ENCODE results near the gene SLC2A11. TPM values are rescaled to one million over a fixed set of nuclear protein-coding genes. Genes with fewer than 3 reads are reported as not detected.

Gene SLC2A11
- total RNA-seq, 2 experiments from 2014 or later = 9.9 to 11.5 TPM

- ChIA-PET POLR2A (no interaction called here), CTCF (interaction anchor here (1.0 kb wide), 1 partner anchor 19 kb away, joined by 4 read pairs; no protein-coding TSS in a partner anchor)
- no peaks in the 10 kb centered on the region for H3K27me3 Mint-ChIP-seq
- Histone ChIP-seq H3K4me3 (ENCODE audit: low read length) (no peak overlapping the region), H3K9me3 (ENCODE audit: control insufficient read depth in 1 of 2, insufficient read depth in 1 of 2, low read length in 2 of 2) (no peaks in the 10 kb centered on the region), H3K27me3 (ENCODE audit: control insufficient read depth in 1 of 2, insufficient read depth in 2 of 2, low read length in 2 of 2) (no peaks in the 10 kb centered on the region), H3K4me1 (ENCODE audit: insufficient read depth, low read length) (no peaks in the 10 kb centered on the region), H3K27ac (ENCODE audit: low read depth in 1 of 2, low read length in 2 of 2) (no peak overlapping the region), H3K36me3 (ENCODE audit: insufficient read depth, low read length) (peaks cover 11% of the 10 kb centered on the region)
- H3K36me3 Mint-ChIP-seq (ENCODE audit: low read depth) = peaks cover 44% of the 10 kb centered on the region
- H3K4me1 Mint-ChIP-seq (ENCODE audit: low read depth) = no peaks in the 10 kb centered on the region
- TF ChIP-seq, protein P1, sequence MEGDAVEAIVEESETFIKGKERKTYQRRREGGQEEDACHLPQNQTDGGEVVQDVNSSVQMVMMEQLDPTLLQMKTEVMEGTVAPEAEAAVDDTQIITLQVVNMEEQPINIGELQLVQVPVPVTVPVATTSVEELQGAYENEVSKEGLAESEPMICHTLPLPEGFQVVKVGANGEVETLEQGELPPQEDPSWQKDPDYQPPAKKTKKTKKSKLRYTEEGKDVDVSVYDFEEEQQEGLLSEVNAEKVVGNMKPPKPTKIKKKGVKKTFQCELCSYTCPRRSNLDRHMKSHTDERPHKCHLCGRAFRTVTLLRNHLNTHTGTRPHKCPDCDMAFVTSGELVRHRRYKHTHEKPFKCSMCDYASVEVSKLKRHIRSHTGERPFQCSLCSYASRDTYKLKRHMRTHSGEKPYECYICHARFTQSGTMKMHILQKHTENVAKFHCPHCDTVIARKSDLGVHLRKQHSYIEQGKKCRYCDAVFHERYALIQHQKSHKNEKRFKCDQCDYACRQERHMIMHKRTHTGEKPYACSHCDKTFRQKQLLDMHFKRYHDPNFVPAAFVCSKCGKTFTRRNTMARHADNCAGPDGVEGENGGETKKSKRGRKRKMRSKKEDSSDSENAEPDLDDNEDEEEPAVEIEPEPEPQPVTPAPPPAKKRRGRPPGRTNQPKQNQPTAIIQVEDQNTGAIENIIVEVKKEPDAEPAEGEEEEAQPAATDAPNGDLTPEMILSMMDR (IDR thresholded peaks at IDR 0.05) = no peak
- no peak for DNase-seq
- intact Hi-C loops (cut with DNase I, micrococcal nuclease) = no loop called here
- H3K27ac Mint-ChIP-seq = no peak overlapping the region
- ATAC-seq (ENCODE audit: poor library complexity) = no peak
- no peak overlapping the region for H3K4me3 Mint-ChIP-seq
- no peaks in the 10 kb centered on the region for H3K9me3 Mint-ChIP-seq
These were observed 10.9 kb downstream of the SLC2A11 start for GRCh38 chr22:23868580-23868979.

GRCh38 chr22:23874871-23875270 is 17.2 kb downstream of the SLC2A11 start:
- peaks cover 19% of the 10 kb centered on the region for H3K36me3 ChIP-seq (ENCODE audit: insufficient read depth, low read length)
- H3K4me1 Mint-ChIP-seq (ENCODE audit: low read depth) = no peaks in the 10 kb centered on the region
- H3K27ac ChIP-seq (ENCODE audit: low read depth in 1 of 2, low read length in 2 of 2) = no peak overlapping the region
- no peaks in the 10 kb centered on the region for H3K4me1 ChIP-seq (ENCODE audit: insufficient read depth, low read length)
- no peak overlapping the region for H3K27ac Mint-ChIP-seq
- no peaks in the 10 kb centered on the region for H3K9me3 Mint-ChIP-seq
- peaks cover 48% of the 10 kb centered on the region for H3K36me3 Mint-ChIP-seq (ENCODE audit: low read depth)
- intact Hi-C loops (cut with DNase I, micrococcal nuclease) = no loop called here
- TF ChIP-seq, protein P1 (IDR thresholded peaks at IDR 0.05) = no peak
- CTCF ChIA-PET = no interaction called here
- POLR2A ChIA-PET = no interaction called here
- ATAC-seq (ENCODE audit: poor library complexity) (no peak), DNase-seq (no peak)
- no peaks in the 10 kb centered on the region for H3K27me3 Mint-ChIP-seq
- no peak overlapping the region for H3K4me3 Mint-ChIP-seq
- no peaks in the 10 kb centered on the region for H3K9me3 ChIP-seq (ENCODE audit: control insufficient read depth in 1 of 2, insufficient read depth in 1 of 2, low read length in 2 of 2)
- H3K4me3 ChIP-seq (ENCODE audit: low read length) = no peak overlapping the region
- no peaks in the 10 kb centered on the region for H3K27me3 ChIP-seq (ENCODE audit: control insufficient read depth in 1 of 2, insufficient read depth in 2 of 2, low read length in 2 of 2)

DNA sequence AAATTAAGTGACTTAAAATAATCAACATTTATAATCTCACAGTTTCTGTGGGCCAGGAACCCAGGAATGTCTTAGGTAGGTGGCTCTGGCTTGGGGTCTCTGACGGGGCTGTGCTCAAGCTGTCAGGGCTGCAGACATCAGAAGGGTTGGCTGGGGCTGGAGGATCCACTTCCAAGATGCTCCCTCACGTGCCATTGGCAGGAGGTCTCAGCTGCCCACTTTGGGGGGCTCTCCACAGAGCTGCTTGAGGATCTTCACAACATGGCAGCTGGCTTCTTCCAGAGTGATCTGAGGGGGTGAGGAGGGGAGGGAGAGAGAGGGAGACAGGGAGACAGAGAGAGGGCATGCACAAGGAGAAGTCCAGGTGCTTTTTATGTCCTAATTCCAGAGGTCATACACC is 18.1 kb downstream of the SLC2A11 start:
- no peaks in the 10 kb centered on the region for H3K27me3 ChIP-seq (ENCODE audit: control insufficient read depth in 1 of 2, insufficient read depth in 2 of 2, low read length in 2 of 2)
- H3K36me3 ChIP-seq (ENCODE audit: insufficient read depth, low read length) = peaks cover 19% of the 10 kb centered on the region
- Mint-ChIP-seq H3K27ac (no peak overlapping the region), H3K9me3 (no peaks in the 10 kb centered on the region), H3K4me3 (no peak overlapping the region), H3K4me1 (ENCODE audit: low read depth) (no peaks in the 10 kb centered on the region), H3K27me3 (no peaks in the 10 kb centered on the region), H3K36me3 (ENCODE audit: low read depth) (peaks cover 47% of the 10 kb centered on the region)
- H3K4me1 ChIP-seq (ENCODE audit: insufficient read depth, low read length) = no peaks in the 10 kb centered on the region
- intact Hi-C loops (cut with DNase I, micrococcal nuclease) = no loop called here
- no peak overlapping the region for H3K4me3 ChIP-seq (ENCODE audit: low read length)
- TF ChIP-seq, protein P1 (IDR thresholded peaks at IDR 0.05) = no peak
- ATAC-seq (ENCODE audit: poor library complexity) = no peak
- H3K27ac ChIP-seq (ENCODE audit: low read depth in 1 of 2, low read length in 2 of 2) = no peak overlapping the region
- CTCF ChIA-PET = no interaction called here
- no peaks in the 10 kb centered on the region for H3K9me3 ChIP-seq (ENCODE audit: control insufficient read depth in 1 of 2, insufficient read depth in 1 of 2, low read length in 2 of 2)
- POLR2A ChIA-PET = no interaction called here
- no peak for DNase-seq

Measured in CD4-positive, alpha-beta T cell (primary cell).